T47D (cell line): Measurements from ENCODE around the gene CSTA.

Experiments
- DNase-seq, 2 experiments: peaks; one replicate each; pipeline versions ENCODE4 v3.0.0 to v3.0.0-alpha.2; 2011 to 2012; ENCODE audit warnings: low read depth in 1 of 2, low spot score in 1 of 2
- JUND ChIP-seq: IDR thresholded peaks from 2 replicates; pipeline ENCODE4 v1.6.1; 2012; ENCODE audit warnings: low read depth
- in situ Hi-C: cut with HindIII; loops from 2 replicates; pipeline ENCODE4 v1.10.0; 2016; ENCODE audit warnings: low sequenced_read_pairs, low pct_unique_long_range_greater_than_20kb

Gene CSTA

DNA sequence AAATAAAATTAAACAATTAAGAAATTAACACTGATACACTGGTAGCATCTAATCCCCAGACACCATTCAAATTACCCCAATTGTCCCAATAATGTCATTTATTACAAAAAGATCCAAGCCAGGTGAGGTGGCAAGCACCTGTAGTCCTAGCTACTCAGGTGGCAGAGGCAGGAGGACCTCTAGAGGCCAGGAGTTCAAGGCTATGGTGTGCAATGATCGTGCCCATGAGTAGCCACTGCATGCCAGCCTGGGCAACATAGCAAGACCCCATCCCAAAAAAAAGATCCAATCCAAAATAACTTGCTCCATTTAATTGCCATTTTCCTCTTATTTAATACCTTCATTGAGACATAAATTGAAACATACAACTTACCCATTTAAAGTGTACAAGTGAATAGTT lies 17.8 kb downstream of the CSTA start:
- TF ChIP-seq JUND, result no peak
- in situ Hi-C loops, result no loop called here
- no peak for DNase-seq

DNA sequence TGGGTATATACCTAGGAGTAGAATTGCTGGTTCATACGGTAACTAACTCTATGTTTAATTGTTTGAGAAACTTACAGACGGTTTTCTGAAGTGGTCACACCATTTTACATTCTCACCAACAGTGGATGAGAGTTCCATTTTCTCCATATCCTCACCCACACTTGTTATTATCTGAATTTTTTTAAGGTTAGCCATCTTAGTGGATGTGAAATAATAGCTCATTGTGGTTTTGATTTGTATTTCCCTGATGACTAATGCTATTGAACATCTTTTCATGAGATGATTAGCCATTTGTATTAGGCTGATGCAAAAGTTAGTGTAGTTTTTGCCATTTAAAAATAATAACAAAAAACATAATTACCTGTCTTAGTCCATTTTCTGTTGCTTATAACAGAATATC lies 18.6 kb downstream of the CSTA start:
- no peak for DNase-seq
- in situ Hi-C loops, result no loop called here
- no peak for TF ChIP-seq JUND

DNA sequence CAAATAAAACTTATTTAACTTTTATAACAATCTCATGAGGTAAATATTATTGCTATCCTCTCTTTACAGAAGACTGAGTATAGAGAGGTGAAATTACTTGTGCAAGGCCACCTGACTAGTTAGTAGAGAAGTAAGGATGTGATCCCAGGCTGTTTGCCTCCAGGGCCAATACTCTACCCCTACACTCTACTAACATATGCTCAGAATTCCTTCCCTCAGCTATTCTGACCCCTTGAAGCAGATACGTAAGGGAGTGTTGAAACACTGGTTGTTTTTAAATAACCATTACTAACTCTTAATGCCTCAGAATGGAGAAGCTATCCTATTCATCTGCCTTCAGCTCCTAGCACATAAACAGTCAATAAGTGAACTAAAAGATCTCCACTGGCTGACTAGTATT lies 24.1 kb downstream of the CSTA start:
- no peak for DNase-seq
- in situ Hi-C loops, result no loop called here
- TF ChIP-seq JUND, result no peak

DNA sequence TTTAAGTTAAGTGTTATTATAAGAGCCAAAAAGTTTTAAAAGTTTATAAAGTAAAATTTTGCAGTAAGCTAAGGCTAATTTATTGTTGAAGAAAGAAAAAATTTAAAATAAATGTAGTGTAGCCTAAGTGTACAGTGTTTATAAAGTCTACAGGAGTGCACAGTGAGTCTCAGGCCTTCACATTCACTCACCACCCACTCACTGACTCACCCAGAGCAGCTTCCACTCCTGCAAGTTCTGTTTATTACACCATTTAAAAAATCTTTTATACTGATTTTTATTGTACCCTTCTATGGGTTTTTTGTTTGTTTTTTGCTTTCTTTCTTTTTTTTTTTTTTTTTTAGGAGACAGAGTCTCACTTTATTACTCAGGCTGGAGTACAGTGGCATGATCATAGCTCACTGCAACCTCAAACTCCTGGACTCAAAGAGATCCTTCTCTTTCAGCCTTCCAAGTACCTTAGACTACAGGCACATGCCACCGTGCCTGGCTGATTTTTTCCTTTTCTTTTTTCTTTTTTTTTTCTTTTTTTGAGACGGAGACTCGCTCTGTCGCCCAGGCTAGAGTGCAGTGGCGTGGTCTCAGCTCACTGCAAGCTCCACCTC lies 25.9 kb downstream of the CSTA start:
- no peak for DNase-seq
- TF ChIP-seq JUND, result no peak
- in situ Hi-C loops, result no loop called here

DNA sequence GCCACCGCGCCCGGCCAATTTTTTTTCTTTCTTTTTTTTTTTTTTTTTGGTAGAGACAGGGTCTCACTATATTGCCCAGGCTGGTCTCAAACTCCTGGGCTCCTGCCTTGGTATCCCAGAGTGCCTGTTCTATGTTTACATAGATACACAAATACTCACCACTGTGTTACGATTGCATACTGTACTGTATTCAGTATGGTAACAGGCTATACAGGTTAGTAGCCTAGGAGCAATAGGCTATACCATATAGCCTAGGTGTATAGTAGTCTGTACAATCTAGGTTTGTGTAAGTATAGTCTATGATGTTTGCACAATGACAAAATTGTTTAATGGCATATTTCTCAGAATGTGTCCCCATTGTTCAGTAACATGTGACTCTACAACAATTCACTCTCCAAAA lies 26.6 kb downstream of the CSTA start:
- no peak for TF ChIP-seq JUND
- DNase-seq, result no peak
- in situ Hi-C loops, result no loop called here

DNA sequence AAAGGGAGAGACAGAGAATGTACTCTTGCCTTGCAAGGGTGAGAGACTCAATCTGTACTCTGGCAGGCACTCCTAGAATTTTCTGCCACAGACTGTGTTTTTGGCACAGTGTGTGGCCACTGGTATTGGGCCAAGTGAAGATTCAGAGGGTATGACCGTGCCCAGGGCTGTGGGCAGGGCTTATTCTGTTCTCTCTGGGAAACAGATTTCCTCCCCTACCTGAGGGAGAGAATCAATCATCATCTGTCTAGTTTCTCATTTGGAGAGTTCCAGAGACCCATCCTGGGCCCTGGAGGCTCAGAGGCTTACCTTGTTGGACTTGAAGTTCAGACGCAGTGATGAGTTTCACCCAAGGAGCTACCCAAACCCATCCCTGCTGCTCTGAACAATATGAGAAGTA lies 28.2 kb downstream of the CSTA start:
- in situ Hi-C loops, result no loop called here
- DNase-seq, result no peak
- TF ChIP-seq JUND, result no peak

DNA sequence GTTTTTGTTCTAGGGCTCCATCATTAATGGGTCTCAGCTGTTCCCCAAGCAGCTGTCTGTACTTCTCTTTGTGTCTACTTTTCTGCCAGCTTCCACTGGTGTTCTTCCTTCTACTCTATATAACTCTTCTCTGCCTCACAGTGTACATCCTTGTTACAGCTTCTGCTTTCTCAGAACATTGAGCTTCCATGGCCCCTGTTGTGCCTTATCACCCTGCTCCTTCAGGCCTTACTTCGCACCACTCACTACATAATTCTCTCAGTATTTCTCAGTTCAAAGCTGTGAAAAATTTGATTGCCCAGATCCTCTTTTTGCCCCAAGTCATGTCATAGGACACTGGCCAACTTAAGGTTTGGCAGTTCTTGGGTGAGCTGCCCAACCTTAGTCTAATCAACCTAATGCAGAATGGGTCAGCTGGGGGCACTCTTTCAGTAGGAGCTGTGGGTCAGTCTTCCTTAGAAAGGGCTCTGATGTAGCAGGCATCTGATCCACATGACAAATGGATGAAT lies 28.9 kb downstream of the CSTA start:
- in situ Hi-C loops, result no loop called here
- TF ChIP-seq JUND, result no peak
- DNase-seq, result no peak

DNA sequence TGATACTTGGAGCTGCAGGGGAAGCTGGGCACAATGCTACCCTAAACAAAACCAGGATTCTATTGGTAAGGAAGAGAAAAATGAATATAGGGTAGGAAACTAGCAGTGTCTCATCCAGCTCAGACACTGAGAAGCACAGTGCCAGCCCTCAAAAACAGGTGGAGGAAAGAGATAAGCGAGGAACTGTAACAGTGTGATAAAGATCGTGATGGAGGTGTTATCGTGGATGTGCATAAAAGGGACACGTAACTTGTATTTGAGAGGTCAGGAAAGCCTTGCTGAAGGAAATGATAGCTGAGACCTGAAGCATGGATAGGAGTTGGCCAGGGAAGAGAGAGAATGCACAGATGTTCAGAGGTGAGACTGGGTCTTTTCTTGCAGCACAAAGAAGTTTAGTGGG lies 30.6 kb downstream of the CSTA start:
- TF ChIP-seq JUND, result no peak
- in situ Hi-C loops, result no loop called here

DNA sequence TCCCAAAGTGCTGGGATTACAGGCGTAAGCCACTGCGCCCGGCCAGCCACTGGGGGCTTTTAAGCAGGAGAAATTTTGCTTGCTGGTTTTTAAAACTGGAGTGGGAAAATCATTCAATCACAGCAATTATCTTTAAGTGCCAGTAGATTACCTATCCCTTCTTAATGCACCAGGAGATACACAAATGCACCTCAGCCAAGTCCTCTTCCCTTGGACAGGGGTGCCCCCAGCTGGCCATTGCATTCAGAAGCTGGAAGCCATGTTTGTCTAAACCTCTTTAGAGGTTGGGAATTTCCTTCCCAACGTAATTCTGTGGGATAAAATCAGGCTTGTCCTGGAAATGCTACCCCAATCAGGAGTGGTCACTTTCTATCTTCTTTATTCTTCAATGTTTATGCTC lies 31.4 kb downstream of the CSTA start:
- in situ Hi-C loops, result no loop called here
- DNase-seq, result peak; percentile 30 to 67
- no peak for TF ChIP-seq JUND

More for the DNA sequence above, 30.6 kb downstream of the CSTA start:
- no peak for DNase-seq

DNA sequence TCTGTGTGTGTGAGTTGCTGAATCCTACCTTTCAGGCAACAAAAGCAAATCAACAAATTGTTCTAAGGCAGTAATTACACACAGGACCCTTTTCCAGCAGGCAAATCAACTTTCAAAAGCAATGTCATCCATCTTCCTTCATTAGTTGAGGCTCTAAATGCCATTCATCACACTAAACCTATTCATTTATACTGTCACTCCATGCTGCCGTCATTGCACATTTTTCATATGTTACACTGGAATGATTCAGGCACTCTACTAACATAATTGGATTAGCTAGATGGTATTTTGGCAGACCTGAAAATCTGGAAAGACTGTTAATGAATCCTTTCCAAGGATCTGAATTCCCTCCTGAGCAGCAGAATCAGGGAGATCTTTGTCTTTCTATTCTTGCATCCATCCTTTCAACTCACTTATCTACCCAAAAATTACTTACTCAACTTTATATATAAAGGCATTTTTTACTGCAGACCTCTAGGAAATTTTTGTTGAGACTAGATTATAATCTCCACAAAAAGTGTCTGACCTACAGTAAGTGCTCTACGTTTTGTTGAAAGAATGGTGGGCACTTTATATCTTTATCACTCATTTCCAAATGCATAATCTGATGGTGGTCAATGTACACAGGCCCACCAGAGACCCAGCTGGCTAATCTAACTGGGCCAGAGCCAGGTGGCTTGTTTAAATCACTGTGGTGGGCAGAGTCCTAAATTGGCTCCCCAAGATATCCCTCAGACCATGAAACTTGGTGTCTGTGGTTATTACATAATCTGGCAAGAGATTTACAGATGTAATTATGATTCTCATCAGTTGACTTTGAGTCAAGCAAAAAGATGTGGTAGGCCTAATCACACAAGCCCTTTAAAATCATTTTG lies 33.0 kb downstream of the CSTA start:
- TF ChIP-seq JUND, result no peak
- no peak for DNase-seq
- in situ Hi-C loops, result no loop called here

DNA sequence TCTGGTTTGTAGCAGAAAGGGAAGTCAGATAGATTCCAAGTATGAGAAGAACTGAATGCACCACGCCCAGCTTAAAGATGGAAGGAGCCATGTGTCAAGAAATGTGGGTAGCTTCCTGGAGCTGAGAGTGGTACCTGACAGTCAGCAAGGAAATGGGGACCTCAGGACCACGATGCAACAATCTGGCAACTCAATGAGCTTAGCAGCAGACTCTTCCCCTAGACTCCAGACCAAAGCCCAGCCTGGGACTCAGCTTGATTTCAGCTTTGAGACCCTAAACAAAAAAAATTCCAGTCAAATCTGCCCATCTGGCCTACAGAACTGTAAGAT lies 33.6 kb downstream of the CSTA start:
- no peak for DNase-seq
- in situ Hi-C loops, result no loop called here
- no peak for TF ChIP-seq JUND

DNA sequence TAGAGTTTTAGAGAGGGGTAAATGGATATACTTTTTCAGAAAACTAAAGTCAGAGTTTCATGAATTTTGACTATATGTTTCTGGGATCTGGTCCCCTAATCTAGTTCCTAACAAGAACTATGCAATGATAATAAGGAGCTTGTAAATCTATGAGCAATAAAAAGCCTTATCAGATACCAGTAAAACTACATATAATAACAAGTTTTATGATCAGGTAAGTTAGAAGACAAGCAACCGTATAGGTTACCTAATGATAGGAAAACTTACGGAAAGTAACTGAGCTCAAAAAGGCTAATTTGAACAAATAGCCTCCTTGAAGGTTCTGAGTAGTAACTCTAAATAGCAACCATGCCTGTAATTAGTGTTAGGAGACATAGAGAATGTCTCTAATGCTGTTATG lies 37.0 kb downstream of the CSTA start:
- in situ Hi-C loops, result no loop called here
- no peak for DNase-seq
- TF ChIP-seq JUND, result no peak

DNA sequence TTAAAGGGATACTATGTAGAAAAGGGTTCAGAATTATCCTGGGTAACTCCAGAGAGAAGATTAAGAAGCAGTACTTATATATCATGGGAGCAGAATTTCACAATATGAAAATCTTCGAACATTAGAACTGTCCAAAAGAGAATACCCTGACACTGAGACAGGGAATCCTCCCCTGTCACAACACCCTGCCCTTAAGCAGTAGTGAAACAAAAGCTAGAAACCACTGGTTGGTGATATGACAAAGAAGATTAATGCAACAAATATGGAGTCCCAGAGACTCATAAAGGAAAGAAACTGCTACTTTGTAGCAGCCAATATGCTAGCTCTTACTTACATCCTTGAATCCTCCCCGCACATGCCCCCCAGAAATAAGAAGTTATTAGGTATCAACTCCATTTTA lies 39.4 kb downstream of the CSTA start:
- in situ Hi-C loops, result no loop called here
- no peak for TF ChIP-seq JUND
- no peak for DNase-seq
